K562 (cell line): Measurements from ENCODE around the gene PCARE. TPM values are rescaled to one million over a fixed set of nuclear protein-coding genes. Genes with fewer than 3 reads are reported as not detected.

Experiments used
- ATAC-seq: fragments of 200-7000 bp; cut with Tn5 transposase; 3 replicates; pipeline ENCODE4 v1.9.1; 2020; ENCODE audit warnings: moderate library complexity
- BruUV-seq: library from RNA; stranded (reverse); fragments of 400-500 nt; replicated peaks from 2 replicates; lab custom pipeline; 2021; lab: Mats Ljungman, UMichigan
- CTCF ChIA-PET: fragments of 300-600 bp; formaldehyde crosslinking; extraction: SDS; loops from one replicate; lab custom pipeline; 2021; ENCODE audit warnings: low intra/inter-chr PET ratio; lab: Yijun Ruan, JAX
- POLR2A ChIA-PET: fragments of 300-600, 350-650 bp; sonication (Branson Sonifier 250); formaldehyde crosslinking; extraction: SDS; loops from one replicate; lab custom pipeline; 2021; ENCODE audit warnings: antibody characterized with exemption, inconsistent platforms; lab: Yijun Ruan, JAX
- DNase-seq, 4 experiments: peaks; one replicate each; pipeline versions ENCODE4 v3.0.0 to v3.0.0-alpha.2; 2011 to 2018; ENCODE audit warnings: low spot score in 3 of 4, mixed read lengths in 3 of 4; ENCODE audit errors: extremely low read depth in 1 of 4
- FAIRE-seq: peaks from 2 replicates; lab custom pipeline; 2011; peaks lifted over from hg19 to GRCh38; lab: Jason Lieb, UNC
- H2AFZ ChIP-seq: 2 replicates; pipeline ENCODE4 v1.6.0; 2011; ENCODE audit warnings: low read depth, low read length, control low read depth, inconsistent platforms
- H3K27ac ChIP-seq: fragments of 200-600 bp; 3 replicates; pipeline ENCODE4 v1.8.0; 2011; ENCODE audit warnings: low read depth, mild to moderate bottlenecking, control low read depth, inconsistent platforms, low read length, moderate library complexity, mixed read lengths; ENCODE audit errors: extremely low read depth
- H3K27me3 ChIP-seq, 2 experiments: fragments of 300-600 bp in 1 of 2; 2 replicates in 1 of 2; 3 replicates in 1 of 2; pipeline versions ENCODE4 v1.6.0 to v1.8.0; 2011; ENCODE audit warnings: inconsistent platforms in 2 of 2, low read length in 2 of 2, mild to moderate bottlenecking in 1 of 2, mixed read lengths in 1 of 2, moderate library complexity in 1 of 2; ENCODE audit not compliant: control insufficient read depth in 2 of 2, insufficient read depth in 2 of 2
- H3K36me3 ChIP-seq: fragments of 300-600 bp; 3 replicates; pipeline ENCODE4 v1.8.0; 2011; ENCODE audit warnings: mild to moderate bottlenecking, low read length, inconsistent platforms; ENCODE audit not compliant: control insufficient read depth, insufficient read depth
- H3K4me1 ChIP-seq, 2 experiments: fragments of 200-600 bp in 1 of 2; replicated peaks in 1 of 2; 2 replicates in 1 of 2; 3 replicates in 1 of 2; pipeline versions ENCODE4 v1.5.1 to v1.8.0; 2011; ENCODE audit warnings: inconsistent platforms in 2 of 2, low read length in 2 of 2, mild to moderate bottlenecking in 1 of 2, mixed read lengths in 1 of 2, moderate library complexity in 1 of 2; ENCODE audit not compliant: control insufficient read depth in 2 of 2, insufficient read depth in 2 of 2
- H3K4me2 ChIP-seq: 2 replicates; pipeline ENCODE4 v1.6.1; 2011; ENCODE audit warnings: low read length, control low read depth, inconsistent platforms, mixed read lengths; ENCODE audit not compliant: insufficient read depth
- H3K4me3 ChIP-seq: fragments of 200-600 bp; sonication (generic), shearing (Covaris generic); 2 replicates; pipeline ENCODE4 v1.5.1; 2016; ENCODE audit warnings: control low read depth, inconsistent platforms
- H3K79me2 ChIP-seq: fragments of 200-600 bp; 3 replicates; pipeline ENCODE4 v1.8.0; 2011; ENCODE audit warnings: low read length, inconsistent platforms; ENCODE audit not compliant: control insufficient read depth, insufficient read depth
- H3K9ac ChIP-seq, 2 experiments: 2 replicates each; pipeline versions ENCODE4 v1.6.0 to v1.6.1; 2011; ENCODE audit warnings: low read depth in 2 of 2, low read length in 2 of 2, control low read depth in 1 of 2, inconsistent platforms in 1 of 2, mild to moderate bottlenecking in 1 of 2, mixed read lengths in 1 of 2; ENCODE audit not compliant: insufficient read depth in 1 of 2
- H3K9me1 ChIP-seq: one replicate; pipeline ENCODE4 v1.6.0; 2011; ENCODE audit warnings: inconsistent platforms, mild to moderate bottlenecking, low read length, moderate library complexity; ENCODE audit not compliant: control insufficient read depth, insufficient read depth
- H3K9me3 ChIP-seq: replicated peaks from 2 replicates; pipeline ENCODE4 v1.5.1; 2011; ENCODE audit warnings: low read depth, low read length, inconsistent platforms; ENCODE audit not compliant: control insufficient read depth, insufficient read depth
- H4K20me1 ChIP-seq: replicated peaks from 2 replicates; pipeline ENCODE4 v1.6.1; 2011; ENCODE audit warnings: low read length, inconsistent platforms, mixed read lengths; ENCODE audit not compliant: control insufficient read depth, insufficient read depth
- HEY1 ChIP-seq: fragments of 250-450 bp; sonication (Bioruptor Pico); IDR thresholded peaks from 2 replicates; pipeline ENCODE4 v1.5.0; 2020; ENCODE audit warnings: mild to moderate bottlenecking, moderate library complexity, borderline replicate concordance
- RAD21 ChIP-seq, 2 experiments: fragments of 250-450 bp in 1 of 2; fragments of 450-650 bp in 1 of 2; sonication (Bioruptor Pico) in 1 of 2; formaldehyde crosslinking in 1 of 2; IDR thresholded peaks in 1 of 2; conservative IDR thresholded peaks in 1 of 2; 2 replicates each; pipeline versions ENCODE4 v1.4.0 to v1.8.0; 2020 to 2022; ENCODE audit warnings: mild to moderate bottlenecking in 2 of 2, moderate library complexity in 1 of 2
- ZFP1 ChIP-seq: fragments of 450-650 bp; formaldehyde crosslinking; IDR thresholded peaks from 2 replicates; pipeline ENCODE4 v1.4.0; 2020; ENCODE audit warnings: mild to moderate bottlenecking, mixed read lengths
- ZNF57 ChIP-seq: fragments of 450-650 bp; formaldehyde crosslinking; IDR thresholded peaks from 2 replicates; pipeline ENCODE4 v1.4.0; 2020; ENCODE audit warnings: mild to moderate bottlenecking, moderate library complexity
- WGBS: fragments of 100-300 bp; shearing (Covaris generic); methylation state at CpG from one replicate; pipeline ENCODE4 v1.1.6; 2016; ENCODE audit warnings: low coverage, mixed read lengths; ENCODE audit not compliant: insufficient coverage; ENCODE audit errors: missing lambda C conversion rate; 5-methylcytosine and 5-hydroxymethylcytosine counted together
- in situ Hi-C: fragments of 300-500 bp; cut with MboI; formaldehyde crosslinking; loops from 4 replicates; pipeline ENCODE4 v1.15.0; 2018; ENCODE audit warnings: inconsistent platforms, mixed read lengths
- intact Hi-C: fragments of 100-400 bp; cut with micrococcal nuclease; formaldehyde crosslinking; loops from 2 replicates; pipeline ENCODE4 v1.14.2; 2022
- polyA plus RNA-seq, 8 experiments: library from polyadenylated mRNA; depleted of rRNA in 4 of 8; stranded (reverse) in 5 of 8; unstranded in 3 of 8; fragments of >200 nt; fragmentation: Nextera tagmentation in 2 of 8; fragmentation: Illumina TruSeq in 1 of 8; extraction: Ambion mirVana in 2 of 8; extraction: Trizol in 1 of 8; gene quantifications; 2 replicates each; pipeline versions ENCODE4 v1.2.1 to v1.2.3, GENCODE V29; 2011 to 2014; ENCODE audit warnings: inconsistent platforms in 1 of 8, missing spikeins in 1 of 8
- total RNA-seq, 7 experiments: library from RNA; depleted of rRNA in 6 of 7; stranded (reverse); fragments of >200 nt in 6 of 7; fragmentation: Illumina TruSeq in 2 of 7; extraction: Trizol in 2 of 7; gene quantifications; 2 replicates each; pipeline versions ENCODE4 v1.2.1 to v1.2.3, GENCODE V29; 2011 to 2021; ENCODE audit warnings: low replicate concordance in 1 of 7
- TF ChIP-seq, protein P1 (sequence below): sonication (generic); formaldehyde crosslinking; IDR thresholded peaks from 2 replicates; pipeline ENCODE4 v1.8.0; 2023; ENCODE audit warnings: missing genetic modification reagents, mild to moderate bottlenecking, borderline replicate concordance
- TF ChIP-seq, protein P2 (sequence below): sonication (generic); formaldehyde crosslinking; IDR thresholded peaks from 2 replicates; pipeline ENCODE4 v1.9.0; 2022; ENCODE audit warnings: mild to moderate bottlenecking, missing genetic modification reagents
- TF ChIP-seq, protein P3 (sequence below): sonication (generic); formaldehyde crosslinking; IDR thresholded peaks from 2 replicates; pipeline ENCODE4 v1.8.1; 2023; ENCODE audit warnings: mild to moderate bottlenecking, missing genetic modification reagents

The PCARE gene
- total and polyA plus RNA-seq, 9 of the 15 experiments (the other 6 are each of a cell fraction or from before 2014, with no cell fraction given): not detected

DNA sequence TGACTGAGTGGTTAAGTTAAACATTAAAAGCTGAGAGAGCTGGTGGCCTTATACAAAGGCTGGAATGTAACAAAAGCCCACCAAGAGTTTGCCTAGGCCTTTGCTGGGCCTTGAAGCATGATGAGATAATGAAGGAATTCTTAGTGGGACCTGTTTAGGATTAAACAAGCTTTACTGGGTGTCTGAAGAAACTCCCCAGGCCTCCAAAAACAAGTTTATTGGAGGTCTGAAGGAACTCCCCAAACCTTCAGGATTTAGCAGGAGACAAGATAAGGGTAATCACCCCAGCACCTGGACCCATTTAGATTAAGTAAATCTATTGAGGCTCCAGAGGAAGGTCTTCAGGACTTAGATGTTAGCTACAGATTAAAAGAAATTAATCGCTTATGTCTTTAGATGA lies 18.7 kb downstream of the PCARE start:
- ATAC-seq: no peak
- H3K79me2 ChIP-seq: no peaks in the 10 kb centered on the region
- H3K27me3 ChIP-seq: peaks cover 13 to 56% of the 10 kb centered on the region in 2 experiments; a peak in 4 of 5 replicates
- no peak overlapping the region for H3K4me2 ChIP-seq
- POLR2A ChIA-PET: interaction anchor here (1.0 kb wide), 1 partner anchor 154 kb away, joined by 3 read pairs; no protein-coding TSS in a partner anchor
- CTCF ChIA-PET: no interaction called here
- no peak for DNase-seq
- 6% methylated on average over 1 of the region's 1 CpG for WGBS
- in situ Hi-C loops: no loop called here
- intact Hi-C loops: no loop called here
- TF ChIP-seq RAD21 (CRISPR knock-in tag; conservative IDR thresholded peaks at IDR 0.05 in 1 of 2, IDR thresholded peaks at IDR 0.05 in 1 of 2) (no peak), HEY1 (CRISPR knock-in tag) (no peak), ZNF57 (CRISPR knock-in tag) (no peak), ZFP1 (CRISPR knock-in tag) (no peak)
- TF ChIP-seq, protein P1, sequence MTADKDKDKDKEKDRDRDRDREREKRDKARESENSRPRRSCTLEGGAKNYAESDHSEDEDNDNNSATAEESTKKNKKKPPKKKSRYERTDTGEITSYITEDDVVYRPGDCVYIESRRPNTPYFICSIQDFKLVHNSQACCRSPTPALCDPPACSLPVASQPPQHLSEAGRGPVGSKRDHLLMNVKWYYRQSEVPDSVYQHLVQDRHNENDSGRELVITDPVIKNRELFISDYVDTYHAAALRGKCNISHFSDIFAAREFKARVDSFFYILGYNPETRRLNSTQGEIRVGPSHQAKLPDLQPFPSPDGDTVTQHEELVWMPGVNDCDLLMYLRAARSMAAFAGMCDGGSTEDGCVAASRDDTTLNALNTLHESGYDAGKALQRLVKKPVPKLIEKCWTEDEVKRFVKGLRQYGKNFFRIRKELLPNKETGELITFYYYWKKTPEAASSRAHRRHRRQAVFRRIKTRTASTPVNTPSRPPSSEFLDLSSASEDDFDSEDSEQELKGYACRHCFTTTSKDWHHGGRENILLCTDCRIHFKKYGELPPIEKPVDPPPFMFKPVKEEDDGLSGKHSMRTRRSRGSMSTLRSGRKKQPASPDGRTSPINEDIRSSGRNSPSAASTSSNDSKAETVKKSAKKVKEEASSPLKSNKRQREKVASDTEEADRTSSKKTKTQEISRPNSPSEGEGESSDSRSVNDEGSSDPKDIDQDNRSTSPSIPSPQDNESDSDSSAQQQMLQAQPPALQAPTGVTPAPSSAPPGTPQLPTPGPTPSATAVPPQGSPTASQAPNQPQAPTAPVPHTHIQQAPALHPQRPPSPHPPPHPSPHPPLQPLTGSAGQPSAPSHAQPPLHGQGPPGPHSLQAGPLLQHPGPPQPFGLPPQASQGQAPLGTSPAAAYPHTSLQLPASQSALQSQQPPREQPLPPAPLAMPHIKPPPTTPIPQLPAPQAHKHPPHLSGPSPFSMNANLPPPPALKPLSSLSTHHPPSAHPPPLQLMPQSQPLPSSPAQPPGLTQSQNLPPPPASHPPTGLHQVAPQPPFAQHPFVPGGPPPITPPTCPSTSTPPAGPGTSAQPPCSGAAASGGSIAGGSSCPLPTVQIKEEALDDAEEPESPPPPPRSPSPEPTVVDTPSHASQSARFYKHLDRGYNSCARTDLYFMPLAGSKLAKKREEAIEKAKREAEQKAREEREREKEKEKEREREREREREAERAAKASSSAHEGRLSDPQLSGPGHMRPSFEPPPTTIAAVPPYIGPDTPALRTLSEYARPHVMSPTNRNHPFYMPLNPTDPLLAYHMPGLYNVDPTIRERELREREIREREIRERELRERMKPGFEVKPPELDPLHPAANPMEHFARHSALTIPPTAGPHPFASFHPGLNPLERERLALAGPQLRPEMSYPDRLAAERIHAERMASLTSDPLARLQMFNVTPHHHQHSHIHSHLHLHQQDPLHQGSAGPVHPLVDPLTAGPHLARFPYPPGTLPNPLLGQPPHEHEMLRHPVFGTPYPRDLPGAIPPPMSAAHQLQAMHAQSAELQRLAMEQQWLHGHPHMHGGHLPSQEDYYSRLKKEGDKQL: no peak
- TF ChIP-seq, protein P2, sequence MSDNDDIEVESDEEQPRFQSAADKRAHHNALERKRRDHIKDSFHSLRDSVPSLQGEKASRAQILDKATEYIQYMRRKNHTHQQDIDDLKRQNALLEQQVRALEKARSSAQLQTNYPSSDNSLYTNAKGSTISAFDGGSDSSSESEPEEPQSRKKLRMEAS (CRISPR knock-in tag): no peak
- TF ChIP-seq, protein P3, sequence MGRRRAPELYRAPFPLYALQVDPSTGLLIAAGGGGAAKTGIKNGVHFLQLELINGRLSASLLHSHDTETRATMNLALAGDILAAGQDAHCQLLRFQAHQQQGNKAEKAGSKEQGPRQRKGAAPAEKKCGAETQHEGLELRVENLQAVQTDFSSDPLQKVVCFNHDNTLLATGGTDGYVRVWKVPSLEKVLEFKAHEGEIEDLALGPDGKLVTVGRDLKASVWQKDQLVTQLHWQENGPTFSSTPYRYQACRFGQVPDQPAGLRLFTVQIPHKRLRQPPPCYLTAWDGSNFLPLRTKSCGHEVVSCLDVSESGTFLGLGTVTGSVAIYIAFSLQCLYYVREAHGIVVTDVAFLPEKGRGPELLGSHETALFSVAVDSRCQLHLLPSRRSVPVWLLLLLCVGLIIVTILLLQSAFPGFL (CRISPR knock-in tag): no peak
- no peak overlapping the region for H3K9ac ChIP-seq
- H3K4me1 ChIP-seq: peaks cover 0 to 3% of the 10 kb centered on the region in 2 experiments; a peak in 1 of 5 replicates
- BruUV-seq: no TSS peak
- no peaks in the 10 kb centered on the region; the same call in 1 of the 2 replicates for H4K20me1 ChIP-seq
- FAIRE-seq: no peak
- peaks cover 3% of the 10 kb centered on the region for H3K9me1 ChIP-seq
- H3K27ac ChIP-seq: no peak overlapping the region
- H3K4me3 ChIP-seq: no peak overlapping the region
- no peaks in the 10 kb centered on the region for H3K36me3 ChIP-seq
- no peak overlapping the region for H2AFZ ChIP-seq
- no peaks in the 10 kb centered on the region for H3K9me3 ChIP-seq
